CD8-positive, alpha-beta memory T cell (primary cell): ENCODE results near the gene ADAMTSL1. TPM values are rescaled to one million over a fixed set of nuclear protein-coding genes. Genes with fewer than 3 reads are reported as not detected.

ENCODE experiments used
- CTCF ChIA-PET: fragments of 350-600 bp; sonication (Branson Sonifier 250); formaldehyde crosslinking; loops from one replicate; lab custom pipeline; 2021; ENCODE audit warnings: antibody characterized with exemption; lab: Charles Lee
- POLR2A ChIA-PET: fragments of 350-600 bp; sonication (Branson Sonifier 250); formaldehyde crosslinking; loops from one replicate; lab custom pipeline; 2021; ENCODE audit warnings: antibody characterized with exemption; lab: Charles Lee
- DNase-seq, 5 donors: peaks; one replicate each; pipeline versions ENCODE4 v3.0.0 to v3.0.0-alpha.2; 2020 to 2022; ENCODE audit warnings: mixed read lengths in 1 of 5
- H3K27ac ChIP-seq: one replicate; pipeline ENCODE4 v1.7.0; 2013; ENCODE audit warnings: low read depth, mild to moderate bottlenecking, low read length, moderate library complexity
- H3K27me3 ChIP-seq: 2 replicates; pipeline ENCODE4 v1.7.0; 2013; ENCODE audit warnings: low read length, mild to moderate bottlenecking; ENCODE audit not compliant: insufficient read depth, poor library complexity, severe bottlenecking
- H3K36me3 ChIP-seq: 2 replicates; pipeline ENCODE4 v1.7.0; 2013; ENCODE audit warnings: mild to moderate bottlenecking, low read length, moderate library complexity; ENCODE audit not compliant: insufficient read depth
- H3K4me1 ChIP-seq: 2 replicates; pipeline ENCODE4 v1.7.0; 2013; ENCODE audit warnings: mild to moderate bottlenecking, low read length, moderate library complexity; ENCODE audit not compliant: insufficient read depth
- H3K4me3 ChIP-seq: 2 replicates; pipeline ENCODE4 v1.7.0; 2013; ENCODE audit warnings: mild to moderate bottlenecking, low read length
- H3K9me3 ChIP-seq: 2 replicates; pipeline ENCODE4 v1.7.0; 2013; ENCODE audit warnings: mild to moderate bottlenecking, low read length
- H3K27ac Mint-ChIP-seq, 8 donors: one replicate each; pipeline ENCODE4 v1.8.0; 2020 to 2021; ENCODE audit warnings: mixed read lengths in 8 of 8, mild to moderate bottlenecking in 6 of 8, inconsistent platforms in 3 of 8, moderate library complexity in 3 of 8
- H3K27me3 Mint-ChIP-seq, 2 donors: one replicate each; pipeline ENCODE4 v1.8.0; 2020 to 2021; ENCODE audit warnings: mixed read lengths in 2 of 2, mild to moderate bottlenecking in 1 of 2, moderate library complexity in 1 of 2
- H3K36me3 Mint-ChIP-seq, 3 donors: one replicate each; pipeline ENCODE4 v1.8.0; 2020 to 2021; ENCODE audit warnings: mixed read lengths in 3 of 3, inconsistent platforms in 1 of 3, mild to moderate bottlenecking in 1 of 3
- H3K4me1 Mint-ChIP-seq, 3 donors: one replicate each; pipeline ENCODE4 v1.8.0; 2020 to 2021; ENCODE audit warnings: mixed read lengths in 3 of 3, inconsistent platforms in 1 of 3, mild to moderate bottlenecking in 1 of 3
- H3K4me3 Mint-ChIP-seq, 7 donors: one replicate each; pipeline ENCODE4 v1.8.0; 2020 to 2021; ENCODE audit warnings: mixed read lengths in 7 of 7, mild to moderate bottlenecking in 6 of 7, moderate library complexity in 4 of 7, inconsistent platforms in 2 of 7
- H3K9me3 Mint-ChIP-seq, 5 donors: one replicate each; pipeline ENCODE4 v1.8.0; 2020 to 2022; ENCODE audit warnings: mixed read lengths in 5 of 5, mild to moderate bottlenecking in 3 of 5, moderate library complexity in 2 of 5, inconsistent platforms in 1 of 5
- polyA plus RNA-seq: library from polyadenylated mRNA; unstranded; fragments of 300-500 nt; fragmentation: Illumina TruSeq; gene quantifications from one replicate; pipeline ENCODE4 v1.2.3, GENCODE V29; 2021
- total RNA-seq, 2 experiments: library from RNA; stranded (reverse); gene quantifications; one replicate each; pipeline ENCODE4 v1.2.3, GENCODE V29; 2021

The ADAMTSL1 gene
- total and polyA plus RNA-seq, 3 experiments from 2014 or later, result not detected

DNA sequence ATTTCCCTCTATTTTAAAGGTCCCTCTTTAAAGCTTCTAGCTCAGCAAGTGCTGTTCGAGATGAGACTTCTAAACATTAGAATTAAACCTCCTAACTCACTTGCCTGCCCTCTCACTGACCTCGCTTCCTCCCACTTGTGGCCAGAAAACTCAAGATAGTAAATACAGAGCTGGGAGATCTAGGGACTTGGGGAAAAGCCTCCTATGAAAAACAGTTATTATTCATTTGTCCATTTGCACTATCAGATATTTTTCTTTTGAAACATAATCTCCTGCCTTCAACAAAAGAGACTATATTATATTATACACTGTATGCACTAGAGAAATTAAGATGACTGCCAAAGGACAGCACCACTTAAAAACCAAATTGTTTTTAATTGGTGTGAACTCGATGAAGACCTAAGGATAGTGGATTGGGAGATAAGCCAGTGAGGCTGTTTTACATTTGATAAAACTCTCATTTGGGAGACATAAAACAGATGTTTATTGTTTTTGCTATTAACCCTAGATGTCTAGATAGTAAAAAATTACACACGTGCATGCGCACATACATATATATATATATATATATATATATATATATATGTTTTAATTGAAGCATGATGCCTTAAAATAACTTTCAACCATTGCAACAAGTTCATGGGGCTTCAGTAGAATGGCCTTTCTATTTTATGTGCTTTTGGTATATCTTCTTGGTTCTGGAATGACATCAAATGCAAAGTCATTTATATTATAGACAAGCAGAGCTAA, 229.4 kb downstream of the ADAMTSL1 start:
- H3K27me3 Mint-ChIP-seq, result peaks cover 0 to 8% of the 10 kb centered on the region in 2 donors
- H3K27ac Mint-ChIP-seq, result no peak overlapping the region
- DNase-seq, result no peak
- H3K36me3 Mint-ChIP-seq, result no peaks in the 10 kb centered on the region
- peaks cover 0 to 2% (median 0%) of the 10 kb centered on the region in 5 donors for H3K9me3 Mint-ChIP-seq
- no peak overlapping the region for H3K4me3 ChIP-seq
- H3K36me3 ChIP-seq, result no peaks in the 10 kb centered on the region
- CTCF ChIA-PET, result no interaction called here
- H3K4me3 Mint-ChIP-seq, result no peak overlapping the region
- POLR2A ChIA-PET, result no interaction called here
- H3K27ac ChIP-seq, result no peak overlapping the region
- no peaks in the 10 kb centered on the region for H3K27me3 ChIP-seq
- no peaks in the 10 kb centered on the region for H3K4me1 ChIP-seq
- H3K9me3 ChIP-seq, result no peaks in the 10 kb centered on the region
- no peaks in the 10 kb centered on the region for H3K4me1 Mint-ChIP-seq

DNA sequence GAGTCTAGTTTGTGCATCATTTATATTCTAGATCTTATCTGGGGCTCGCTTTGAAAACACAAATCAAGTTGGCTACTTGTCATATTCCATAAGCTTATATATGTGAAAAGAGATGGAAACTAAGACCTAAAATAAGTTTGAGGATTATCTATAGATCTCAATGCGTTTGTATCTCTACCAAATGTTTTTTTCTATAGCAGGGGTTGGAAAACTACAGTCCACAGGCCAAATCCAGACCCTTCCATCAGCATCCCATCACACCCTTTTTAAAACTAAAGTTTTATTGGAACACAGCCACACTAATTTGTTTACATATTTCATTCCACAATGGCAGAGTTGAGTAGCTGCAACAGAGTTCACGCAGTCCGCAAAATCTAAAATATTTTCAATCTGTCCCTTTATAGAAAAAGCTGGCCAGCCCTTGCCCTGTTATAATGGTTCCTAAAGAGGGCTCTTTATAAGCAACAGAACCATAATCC, 230.0 kb downstream of the ADAMTSL1 start:
- ChIA-PET POLR2A (no interaction called here), CTCF (no interaction called here)
- no peak overlapping the region for H3K4me3 Mint-ChIP-seq

DNA sequence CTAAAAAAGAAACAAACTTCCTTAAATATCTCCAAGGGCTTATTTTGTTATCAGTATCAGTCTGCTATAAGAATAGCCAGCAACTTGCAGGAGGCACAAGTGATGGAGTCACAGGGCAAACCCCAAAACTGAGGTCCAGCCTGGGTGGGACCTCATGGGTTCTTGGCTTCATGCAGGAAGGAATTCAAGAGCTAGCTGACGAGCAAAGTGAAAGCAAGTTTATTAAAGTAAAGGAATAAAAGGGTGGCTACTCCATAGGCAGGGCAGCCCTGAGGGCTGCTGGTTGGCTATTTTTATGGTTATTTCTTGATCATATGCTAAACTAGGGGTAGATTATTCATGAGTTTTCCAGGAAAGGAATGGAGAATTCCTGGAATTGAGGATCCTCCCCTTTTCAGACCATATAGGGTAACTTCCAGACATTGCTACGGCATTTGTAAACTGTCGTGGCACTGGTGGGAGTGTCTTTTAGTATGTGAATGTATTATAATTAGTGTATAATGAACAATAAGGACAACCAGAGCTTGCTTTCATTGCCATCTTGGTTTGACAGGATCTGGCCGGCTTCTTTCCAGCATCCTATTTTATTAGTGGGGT, 231.9 kb downstream of the ADAMTSL1 start:
- no peaks in the 10 kb centered on the region for H3K27me3 ChIP-seq
- no peak overlapping the region for H3K27ac Mint-ChIP-seq
- ChIA-PET POLR2A (no interaction called here), CTCF (no interaction called here)
- H3K4me3 ChIP-seq, result no peak overlapping the region
- H3K4me1 ChIP-seq, result no peaks in the 10 kb centered on the region
- no peaks in the 10 kb centered on the region for H3K9me3 Mint-ChIP-seq
- H3K36me3 Mint-ChIP-seq, result no peaks in the 10 kb centered on the region
- H3K27ac ChIP-seq, result no peak overlapping the region
- peaks cover 0 to 6% of the 10 kb centered on the region in 2 donors for H3K27me3 Mint-ChIP-seq
- H3K4me3 Mint-ChIP-seq, result no peak overlapping the region
- H3K9me3 ChIP-seq, result no peaks in the 10 kb centered on the region
- H3K36me3 ChIP-seq, result no peaks in the 10 kb centered on the region
- H3K4me1 Mint-ChIP-seq, result no peaks in the 10 kb centered on the region
- DNase-seq, result no peak

More for the DNA sequence above, 230.0 kb downstream of the ADAMTSL1 start:
- H3K4me1 ChIP-seq, result no peaks in the 10 kb centered on the region
- H3K27me3 ChIP-seq, result no peaks in the 10 kb centered on the region
- no peak overlapping the region for H3K4me3 ChIP-seq
- no peaks in the 10 kb centered on the region for H3K9me3 ChIP-seq
- Mint-ChIP-seq H3K36me3 (no peaks in the 10 kb centered on the region), H3K4me1 (no peaks in the 10 kb centered on the region), H3K27me3 (peaks cover 0 to 8% of the 10 kb centered on the region in 2 donors), H3K9me3 (peaks cover 0 to 2% (median 0%) of the 10 kb centered on the region in 5 donors), H3K27ac (no peak overlapping the region)
- H3K27ac ChIP-seq, result no peak overlapping the region
- DNase-seq, result no peak
- H3K36me3 ChIP-seq, result no peaks in the 10 kb centered on the region

DNA sequence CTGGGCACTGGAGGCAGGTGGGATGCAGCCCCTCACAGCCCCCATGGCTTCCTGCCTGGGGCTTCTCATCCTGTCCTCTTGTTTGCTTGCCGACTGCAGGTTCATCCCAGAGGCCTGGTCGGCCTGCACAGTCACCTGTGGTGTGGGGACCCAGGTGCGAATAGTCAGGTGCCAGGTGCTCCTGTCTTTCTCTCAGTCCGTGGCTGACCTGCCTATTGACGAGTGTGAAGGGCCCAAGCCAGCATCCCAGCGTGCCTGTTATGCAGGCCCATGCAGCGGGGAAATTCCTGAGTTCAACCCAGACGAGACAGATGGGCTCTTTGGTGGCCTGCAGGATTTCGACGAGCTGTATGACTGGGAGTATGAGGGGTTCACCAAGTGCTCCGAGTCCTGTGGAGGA, 232.7 kb downstream of the ADAMTSL1 start:
- Mint-ChIP-seq H3K4me1 (no peaks in the 10 kb centered on the region), H3K9me3 (no peaks in the 10 kb centered on the region), H3K27ac (no peak overlapping the region), H3K27me3 (peaks cover 0 to 4% of the 10 kb centered on the region in 2 donors), H3K4me3 (no peak overlapping the region), H3K36me3 (no peaks in the 10 kb centered on the region)
- H3K9me3 ChIP-seq, result no peaks in the 10 kb centered on the region
- DNase-seq, result no peak
- CTCF ChIA-PET, result no interaction called here
- H3K27ac ChIP-seq, result no peak overlapping the region
- H3K4me1 ChIP-seq, result no peaks in the 10 kb centered on the region
- no peaks in the 10 kb centered on the region for H3K36me3 ChIP-seq
- POLR2A ChIA-PET, result no interaction called here
- no peak overlapping the region for H3K4me3 ChIP-seq
- H3K27me3 ChIP-seq, result no peaks in the 10 kb centered on the region

DNA sequence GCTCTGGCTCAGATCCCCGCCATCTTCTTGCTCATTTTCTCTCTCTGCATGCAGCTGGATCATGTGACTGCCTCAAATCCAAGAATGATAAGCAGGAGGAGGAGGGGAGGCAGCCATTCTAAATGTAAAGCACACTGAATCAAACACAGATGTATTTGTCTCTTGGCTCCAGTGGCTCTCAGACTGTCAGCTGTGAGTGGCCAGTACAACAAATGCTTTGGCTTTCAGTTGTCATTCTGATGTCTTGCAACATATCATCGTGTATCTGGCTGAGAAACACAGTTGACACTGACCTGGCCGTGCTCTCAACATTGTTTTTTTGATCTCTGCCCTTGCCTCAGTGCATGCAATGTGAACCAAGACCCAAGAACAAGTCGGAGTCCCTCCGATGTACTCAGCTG, 233.1 kb downstream of the ADAMTSL1 start:
- H3K4me3 ChIP-seq, result no peak overlapping the region
- H3K36me3 ChIP-seq, result no peaks in the 10 kb centered on the region
- H3K27ac ChIP-seq, result no peak overlapping the region
- no peaks in the 10 kb centered on the region for H3K4me1 ChIP-seq
- ChIA-PET CTCF (no interaction called here), POLR2A (no interaction called here)
- H3K9me3 ChIP-seq, result no peaks in the 10 kb centered on the region
- Mint-ChIP-seq H3K4me1 (no peaks in the 10 kb centered on the region), H3K9me3 (no peaks in the 10 kb centered on the region), H3K27ac (no peak overlapping the region), H3K36me3 (no peaks in the 10 kb centered on the region), H3K4me3 (no peak overlapping the region), H3K27me3 (peaks cover 0 to 4% of the 10 kb centered on the region in 2 donors)
- H3K27me3 ChIP-seq, result no peaks in the 10 kb centered on the region
- DNase-seq, result no peak

DNA sequence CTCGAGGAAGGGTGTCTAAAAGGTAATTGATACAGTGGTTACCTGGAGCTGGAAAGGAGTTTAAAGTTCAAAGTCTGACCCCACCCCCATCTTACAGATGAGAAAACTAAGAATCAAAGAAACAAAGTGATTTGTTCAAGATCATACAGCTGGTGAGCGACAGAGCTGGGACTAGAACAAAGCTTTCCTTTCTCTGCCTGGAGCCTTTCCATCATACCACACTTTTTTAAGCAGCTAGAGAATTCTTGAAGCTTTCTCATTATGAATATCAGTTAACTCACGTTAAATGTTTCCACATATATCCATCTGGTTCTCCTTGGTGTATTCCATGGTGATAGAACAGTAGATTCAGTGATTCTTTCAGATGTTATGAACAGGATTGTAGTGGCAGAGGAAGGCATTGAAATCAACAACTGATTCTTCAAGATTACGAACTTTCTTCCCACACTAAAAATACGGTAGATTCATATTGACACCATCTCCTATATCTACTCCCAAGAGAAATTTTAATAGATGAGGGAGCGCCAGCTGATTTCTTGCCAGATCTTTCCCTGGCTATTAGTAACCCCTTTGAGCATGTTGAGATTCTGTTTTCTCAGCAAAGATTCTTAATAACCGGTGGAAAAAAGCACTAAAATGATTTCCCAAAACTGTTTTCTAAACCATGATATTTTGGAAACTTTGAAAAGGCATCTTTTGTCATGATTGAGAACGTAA, 233.7 kb downstream of the ADAMTSL1 start:
- no peaks in the 10 kb centered on the region for H3K4me1 Mint-ChIP-seq
- Histone ChIP-seq H3K9me3 (no peaks in the 10 kb centered on the region), H3K4me1 (no peaks in the 10 kb centered on the region), H3K36me3 (no peaks in the 10 kb centered on the region), H3K27ac (no peak overlapping the region), H3K27me3 (no peaks in the 10 kb centered on the region), H3K4me3 (no peak overlapping the region)
- H3K4me3 Mint-ChIP-seq, result no peak overlapping the region
- CTCF ChIA-PET, result no interaction called here
- POLR2A ChIA-PET, result no interaction called here
- no peak overlapping the region for H3K27ac Mint-ChIP-seq
- no peaks in the 10 kb centered on the region for H3K36me3 Mint-ChIP-seq
- no peaks in the 10 kb centered on the region for H3K9me3 Mint-ChIP-seq
- H3K27me3 Mint-ChIP-seq, result peaks cover 0 to 4% of the 10 kb centered on the region in 2 donors
- DNase-seq, result no peak

DNA sequence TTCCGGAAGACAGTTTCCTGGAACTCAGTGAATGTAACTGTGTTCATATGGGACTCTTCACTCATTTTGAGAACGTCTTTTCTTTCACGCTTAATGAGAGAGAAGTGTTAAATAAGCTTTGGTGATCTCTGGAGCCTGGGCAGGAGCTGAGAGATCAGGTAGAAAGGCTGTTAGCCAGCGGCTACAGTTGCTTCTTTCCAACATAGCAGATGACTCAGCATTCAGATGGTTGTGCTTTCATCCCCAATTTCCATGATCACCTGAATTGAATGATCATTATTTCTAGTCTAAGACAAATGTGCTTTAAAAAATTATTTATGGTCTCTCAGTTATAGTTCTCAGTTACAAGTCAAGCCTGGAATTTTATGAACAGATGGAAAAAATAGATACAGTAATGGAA, 234.5 kb downstream of the ADAMTSL1 start:
- no peaks in the 10 kb centered on the region for H3K4me1 ChIP-seq
- POLR2A ChIA-PET, result no interaction called here
- no peaks in the 10 kb centered on the region for H3K4me1 Mint-ChIP-seq

DNA sequence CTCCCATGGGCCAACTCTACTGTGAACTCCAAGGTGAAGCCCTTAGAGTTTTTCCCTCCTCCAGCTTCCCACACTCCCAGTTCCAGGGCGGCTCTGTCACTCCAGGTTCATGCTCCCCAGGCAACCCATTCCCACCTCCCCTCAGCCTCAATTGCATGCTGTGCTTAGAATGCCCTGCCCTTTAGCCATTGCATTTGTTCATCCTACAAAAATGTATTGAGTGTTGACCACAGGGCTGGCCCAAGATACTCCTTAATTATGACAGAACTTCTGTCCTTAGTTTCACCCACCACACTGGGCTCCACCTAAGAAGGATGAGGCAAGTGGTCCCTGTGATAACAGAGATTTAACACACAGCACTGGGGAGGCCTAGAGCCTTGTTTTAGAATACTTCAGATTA, 236.1 kb downstream of the ADAMTSL1 start:
- Histone ChIP-seq H3K27ac (no peak overlapping the region), H3K27me3 (no peaks in the 10 kb centered on the region), H3K4me1 (no peaks in the 10 kb centered on the region), H3K36me3 (no peaks in the 10 kb centered on the region), H3K4me3 (no peak overlapping the region), H3K9me3 (no peaks in the 10 kb centered on the region)
- POLR2A ChIA-PET, result no interaction called here
- Mint-ChIP-seq H3K36me3 (no peaks in the 10 kb centered on the region), H3K4me3 (no peak overlapping the region), H3K9me3 (no peaks in the 10 kb centered on the region), H3K27me3 (peaks cover 0 to 4% of the 10 kb centered on the region in 2 donors), H3K4me1 (no peaks in the 10 kb centered on the region), H3K27ac (no peak overlapping the region)
- CTCF ChIA-PET, result no interaction called here
- no peak for DNase-seq

More for the DNA sequence above, 234.5 kb downstream of the ADAMTSL1 start:
- H3K4me3 Mint-ChIP-seq, result no peak overlapping the region
- no peaks in the 10 kb centered on the region for H3K9me3 ChIP-seq
- no peaks in the 10 kb centered on the region for H3K27me3 ChIP-seq
- no peaks in the 10 kb centered on the region for H3K36me3 ChIP-seq
- no peak overlapping the region for H3K4me3 ChIP-seq
- H3K36me3 Mint-ChIP-seq, result no peaks in the 10 kb centered on the region
- H3K27ac Mint-ChIP-seq, result no peak overlapping the region
- CTCF ChIA-PET, result no interaction called here
- no peaks in the 10 kb centered on the region for H3K9me3 Mint-ChIP-seq
- DNase-seq, result no peak
- peaks cover 0 to 4% of the 10 kb centered on the region in 2 donors for H3K27me3 Mint-ChIP-seq
- H3K27ac ChIP-seq, result no peak overlapping the region
